Ectodermal cell (in vitro differentiated cells): ENCODE data around the gene LRRFIP1.

ENCODE experiments used
- H3K27ac ChIP-seq: 2 replicates; pipeline ENCODE4 v1.7.0; 2013; ENCODE audit warnings: mild to moderate bottlenecking, low read depth, low read length; ENCODE audit not compliant: insufficient read depth, poor library complexity, severe bottlenecking
- H3K27me3 ChIP-seq: 2 replicates; pipeline ENCODE4 v1.7.0; 2013; ENCODE audit warnings: mild to moderate bottlenecking, low read length; ENCODE audit not compliant: insufficient read depth, control insufficient read depth, poor library complexity, severe bottlenecking
- H3K36me3 ChIP-seq: one replicate; pipeline ENCODE4 v1.7.0; 2013; ENCODE audit warnings: low read length; ENCODE audit not compliant: control insufficient read depth, insufficient read depth
- H3K4me1 ChIP-seq: one replicate; pipeline ENCODE4 v1.7.0; 2013; ENCODE audit warnings: low read length; ENCODE audit not compliant: control insufficient read depth, insufficient read depth
- H3K4me3 ChIP-seq: 2 replicates; pipeline ENCODE4 v1.7.0; 2013; ENCODE audit warnings: low read depth, low read length, control low read depth; ENCODE audit not compliant: insufficient read depth
- H3K9me3 ChIP-seq: 2 replicates; pipeline ENCODE4 v1.7.0; 2013; ENCODE audit warnings: mild to moderate bottlenecking, low read length, moderate library complexity; ENCODE audit not compliant: control insufficient read depth
- WGBS, 2 experiments: methylation state at CpG; one replicate each; pipeline ENCODE4 v1.1.7; 2013; ENCODE audit warnings: missing lambda C conversion rate in 2 of 2; 5-methylcytosine and 5-hydroxymethylcytosine counted together

The LRRFIP1 gene

GRCh38 chr2:237716011-237716410, 88.6 kb downstream of the LRRFIP1 start:
- Histone ChIP-seq H3K27me3 (no peaks in the 10 kb centered on the region), H3K4me1 (peaks cover 19% of the 10 kb centered on the region), H3K27ac (peak overlapping the region; percentile 76), H3K4me3 (no peak overlapping the region), H3K36me3 (no peaks in the 10 kb centered on the region), H3K9me3 (no peaks in the 10 kb centered on the region)

GRCh38 chr2:237717366-237718276, 90.2 kb downstream of the LRRFIP1 start:
- Histone ChIP-seq H3K9me3 (no peaks in the 10 kb centered on the region), H3K27me3 (no peaks in the 10 kb centered on the region), H3K4me3 (no peak overlapping the region), H3K36me3 (no peaks in the 10 kb centered on the region), H3K27ac (no peak overlapping the region), H3K4me1 (peaks cover 19% of the 10 kb centered on the region)
- 91 to 92% methylated on average over 22 to 24 of the region's 24 CpGs for WGBS, 2 experiments

- 92 to 94% methylated on average over 9 of the region's 9 CpGs for WGBS, 2 experiments
- Histone ChIP-seq H3K4me3 (no peak overlapping the region), H3K4me1 (peaks cover 14% of the 10 kb centered on the region), H3K36me3 (no peaks in the 10 kb centered on the region), H3K27ac (no peak overlapping the region), H3K27me3 (no peaks in the 10 kb centered on the region), H3K9me3 (no peaks in the 10 kb centered on the region)
Observed at GRCh38 chr2:237718277-237718634, 90.9 kb downstream of the LRRFIP1 start.

GRCh38 chr2:237720444-237720843, 93.1 kb downstream of the LRRFIP1 start:
- H3K9me3 ChIP-seq: no peaks in the 10 kb centered on the region
- peaks cover 10% of the 10 kb centered on the region for H3K4me1 ChIP-seq
- 91 to 95% methylated on average over 7 of the region's 7 CpGs for WGBS, 2 experiments
- H3K27ac ChIP-seq: no peak overlapping the region
- H3K4me3 ChIP-seq: no peak overlapping the region
- H3K36me3 ChIP-seq: no peaks in the 10 kb centered on the region
- no peaks in the 10 kb centered on the region for H3K27me3 ChIP-seq

GRCh38 chr2:237720957-237721356, 93.6 kb downstream of the LRRFIP1 start:
- WGBS, 2 experiments: 95 to 97% methylated on average over 7 of the region's 7 CpGs
- no peak overlapping the region for H3K4me3 ChIP-seq
- H3K27ac ChIP-seq: no peak overlapping the region
- H3K9me3 ChIP-seq: no peaks in the 10 kb centered on the region
- H3K27me3 ChIP-seq: no peaks in the 10 kb centered on the region
- no peaks in the 10 kb centered on the region for H3K36me3 ChIP-seq
- H3K4me1 ChIP-seq: peaks cover 6% of the 10 kb centered on the region

- H3K27ac ChIP-seq: no peak overlapping the region
- WGBS, 2 experiments: 92% methylated on average over 5 of the region's 5 CpGs
Observed at GRCh38 chr2:237721458-237721857, 94.1 kb downstream of the LRRFIP1 start.

GRCh38 chr2:237722616-237723015, 95.2 kb downstream of the LRRFIP1 start:
- WGBS, 2 experiments: 96% methylated on average over 4 to 5 of the region's 7 CpGs
- Histone ChIP-seq H3K4me1 (peaks cover 6% of the 10 kb centered on the region), H3K36me3 (no peaks in the 10 kb centered on the region), H3K27me3 (no peaks in the 10 kb centered on the region), H3K27ac (no peak overlapping the region), H3K4me3 (no peak overlapping the region), H3K9me3 (no peaks in the 10 kb centered on the region)

More at GRCh38 chr2:237721458-237721857, 94.1 kb downstream of the LRRFIP1 start:
- Histone ChIP-seq H3K27me3 (no peaks in the 10 kb centered on the region), H3K4me1 (peaks cover 6% of the 10 kb centered on the region), H3K4me3 (no peak overlapping the region), H3K9me3 (no peaks in the 10 kb centered on the region), H3K36me3 (no peaks in the 10 kb centered on the region)

GRCh38 chr2:237723023-237723422, 95.6 kb downstream of the LRRFIP1 start:
- no peaks in the 10 kb centered on the region for H3K27me3 ChIP-seq
- peaks cover 6% of the 10 kb centered on the region for H3K4me1 ChIP-seq
- no peaks in the 10 kb centered on the region for H3K9me3 ChIP-seq
- H3K27ac ChIP-seq: no peak overlapping the region
- no peaks in the 10 kb centered on the region for H3K36me3 ChIP-seq
- H3K4me3 ChIP-seq: no peak overlapping the region
- 92 to 95% methylated on average over 1 of the region's 1 CpG for WGBS, 2 experiments

- Histone ChIP-seq H3K27me3 (no peaks in the 10 kb centered on the region), H3K4me3 (no peak overlapping the region), H3K9me3 (no peaks in the 10 kb centered on the region), H3K4me1 (peaks cover 6% of the 10 kb centered on the region), H3K27ac (peak overlapping the region; percentile 55), H3K36me3 (no peaks in the 10 kb centered on the region)
- 21 to 36% methylated on average over 3 of the region's 3 CpGs for WGBS, 2 experiments
Observed at GRCh38 chr2:237723602-237724001, 96.2 kb downstream of the LRRFIP1 start.

- H3K9me3 ChIP-seq: no peaks in the 10 kb centered on the region
- no peaks in the 10 kb centered on the region for H3K36me3 ChIP-seq
- H3K27me3 ChIP-seq: no peaks in the 10 kb centered on the region
- H3K4me1 ChIP-seq: peaks cover 6% of the 10 kb centered on the region
- H3K27ac ChIP-seq: no peak overlapping the region
- no peak overlapping the region for H3K4me3 ChIP-seq
- 97% methylated on average over 8 of the region's 9 CpGs for WGBS, 2 experiments
Observed at GRCh38 chr2:237724811-237725478, 97.6 kb downstream of the LRRFIP1 start.
